Adipose tissue (tissue), 3 donors: ENCODE results near the gene CLCN7. TPM values are rescaled to one million over a fixed set of nuclear protein-coding genes. Genes with fewer than 3 reads are reported as not detected.

ENCODE experiments used
- H3K27ac ChIP-seq: one replicate; pipeline ENCODE4 v1.5.1; 2013; ENCODE audit warnings: low read depth, low read length
- WGBS, 3 donors: extraction: QIAGEN DNeasy Blood & Tissue Kit; methylation state at CpG; one replicate each; pipeline ENCODE4 v1.1.7; 2013; 5-methylcytosine and 5-hydroxymethylcytosine counted together
- polyA plus RNA-seq, 3 donors: library from polyadenylated mRNA; stranded (reverse); fragments of 200-250 nt; gene quantifications; one replicate each; pipeline ENCODE4 v1.2.3, GENCODE V29; 2013
- donor health status: healthy with polysubstance abuse.
- donor health status: Bipolar disorder and iron deficiency.
- donor health status: healthy.

The CLCN7 gene
- polyA plus RNA-seq, 3 donors, result 31.5 to 51.7 (median 33.9) TPM

GRCh38 chr16:1427473-1428461 is 47.1 kb downstream of the CLCN7 start:
- 80 to 88% (median 84%) methylated on average over 42 to 53 of the region's 53 CpGs for WGBS, 3 donors
- no peak overlapping the region for H3K27ac ChIP-seq

GRCh38 chr16:1426734-1427471 is 47.9 kb downstream of the CLCN7 start:
- no peak overlapping the region for H3K27ac ChIP-seq
- WGBS, 3 donors, result 67 to 78% (median 78%) methylated on average over 36 to 42 of the region's 42 CpGs

- WGBS, 3 donors, result 78 to 87% (median 81%) methylated on average over 16 of the region's 16 CpGs
- H3K27ac ChIP-seq, result no peak overlapping the region
Measured at GRCh38 chr16:1425616-1426370, 49.0 kb downstream of the CLCN7 start.

GRCh38 chr16:1424028-1424427 is 50.8 kb downstream of the CLCN7 start:
- H3K27ac ChIP-seq, result no peak overlapping the region
- WGBS, 3 donors, result 92 to 95% (median 93%) methylated on average over 12 of the region's 12 CpGs

- H3K27ac ChIP-seq, result no peak overlapping the region
- 71 to 88% (median 85%) methylated on average over 10 of the region's 10 CpGs for WGBS, 3 donors
Measured at GRCh38 chr16:1422076-1422475, 52.8 kb downstream of the CLCN7 start.

GRCh38 chr16:1420111-1420539 is 54.7 kb downstream of the CLCN7 start:
- H3K27ac ChIP-seq, result peak overlapping the region; percentile 89
- 1 to 3% (median 1%) methylated on average over 22 of the region's 22 CpGs for WGBS, 3 donors

GRCh38 chr16:1416521-1416941 is 58.3 kb downstream of the CLCN7 start:
- H3K27ac ChIP-seq, result no peak overlapping the region
- WGBS, 3 donors, result 63 to 74% (median 71%) methylated on average over 3 of the region's 3 CpGs

GRCh38 chr16:1414532-1415260 is 60.1 kb downstream of the CLCN7 start, which contains the start of gene UNKL:
Gene UNKL, minus strand, starts transcription at chr16:1414704. Its CDS starts 13 bp downstream, at chr16:1414691.
- H3K27ac ChIP-seq, result no peak within 1 kb of the TSS
- WGBS, 3 donors, result 1 to 6% (median 2%) methylated on average over 19 to 70 of the region's 72 CpGs

GRCh38 chr16:1413684-1414531 is 60.9 kb downstream of the CLCN7 start:
- WGBS, 3 donors, result 2 to 3% (median 3%) methylated on average over 67 to 85 of the region's 85 CpGs
- H3K27ac ChIP-seq, result no peak overlapping the region

- 89 to 100% (median 91%) methylated on average over 2 of the region's 2 CpGs for WGBS, 3 donors
Measured at GRCh38 chr16:1412847-1413246, 62.0 kb downstream of the CLCN7 start.

GRCh38 chr16:1408171-1408837 is 66.5 kb downstream of the CLCN7 start:
- H3K27ac ChIP-seq, result no peak overlapping the region
- WGBS, 3 donors, result 3 to 6% (median 6%) methylated on average over 37 to 42 of the region's 42 CpGs

More at GRCh38 chr16:1412847-1413246, 62.0 kb downstream of the CLCN7 start:
- no peak overlapping the region for H3K27ac ChIP-seq

- H3K27ac ChIP-seq, result no peak overlapping the region
Measured at GRCh38 chr16:1407753-1408152, 67.1 kb downstream of the CLCN7 start.

GRCh38 chr16:1403733-1404132 is 71.1 kb downstream of the CLCN7 start:
- no peak overlapping the region for H3K27ac ChIP-seq
- 90% methylated on average over 14 of the region's 14 CpGs for WGBS, 3 donors

More at GRCh38 chr16:1407753-1408152, 67.1 kb downstream of the CLCN7 start:
- 19 to 34% (median 25%) methylated on average over 10 to 11 of the region's 11 CpGs for WGBS, 3 donors

- 93 to 94% (median 93%) methylated on average over 22 of the region's 22 CpGs for WGBS, 3 donors
- no peak overlapping the region for H3K27ac ChIP-seq
Measured at GRCh38 chr16:1403036-1403435, 71.8 kb downstream of the CLCN7 start.

- no peak overlapping the region for H3K27ac ChIP-seq
- 89 to 95% (median 93%) methylated on average over 13 of the region's 13 CpGs for WGBS, 3 donors
Measured at GRCh38 chr16:1401758-1402154, 73.1 kb downstream of the CLCN7 start.

GRCh38 chr16:1401061-1401757 is 73.6 kb downstream of the CLCN7 start:
- no peak overlapping the region for H3K27ac ChIP-seq
- 86 to 92% (median 92%) methylated on average over 27 to 29 of the region's 29 CpGs for WGBS, 3 donors
